Measurements from ENCODE around the gene HIVEP3.

- TF ChIP-seq CTCF (IDR thresholded peaks at IDR 0.05; ENCODE audit: poor library complexity): no peak
- no peak for TF ChIP-seq EZH2phosphoT487 (IDR thresholded peaks at IDR 0.05; ENCODE audit: low read depth, severe bottlenecking, unreplicated experiment)
Measured at GRCh38 chr1:41709331-41709730, 209.4 kb downstream of the HIVEP3 start.
